Measurements from ENCODE around the gene C17orf100. TPM values are rescaled to one million over a fixed set of nuclear protein-coding genes. Genes with fewer than 3 reads are reported as not detected.

The C17orf100 gene
- total RNA-seq, 1 experiment from 2014 or later: not detected

Small RNA genes lying within 50 kb of the gene (small RNA-seq; reads per million reads assigned to genes)
- not detected for gene MIR4520-1

Other genes starting within 250 kb of the C17orf100 start
- not detected in 2 replicates for gene AIPL1, start 216.6 kb upstream of the C17orf100 start, total RNA-seq (2014; rRNA removed; shearing (Covaris generic); ENCODE audit: low replicate concordance)
- gene PIMREG, start 207.3 kb upstream of the C17orf100 start, total RNA-seq (2014; rRNA removed; shearing (Covaris generic); ENCODE audit: low replicate concordance): not detected in 2 replicates
- gene PITPNM3, start 95.2 kb upstream of the C17orf100 start, total RNA-seq (2014; rRNA removed; shearing (Covaris generic); ENCODE audit: low replicate concordance): 0.04 and 0.43 TPM in 2 replicates
- gene KIAA0753, start 11.1 kb upstream of the C17orf100 start, total RNA-seq (2014; rRNA removed; shearing (Covaris generic); ENCODE audit: low replicate concordance): 13.7 and 30.5 TPM in 2 replicates
- gene TXNDC17, start 10.7 kb upstream of the C17orf100 start, total RNA-seq (2014; rRNA removed; shearing (Covaris generic); ENCODE audit: low replicate concordance): 75.4 and 83.2 TPM in 2 replicates
- gene MED31, start 157 bp upstream of the C17orf100 start, total RNA-seq (2014; rRNA removed; shearing (Covaris generic); ENCODE audit: low replicate concordance): 11.0 and 45.3 TPM in 2 replicates
- not detected in 2 replicates for gene SLC13A5, start 61.6 kb downstream of the C17orf100 start, total RNA-seq (2014; rRNA removed; shearing (Covaris generic); ENCODE audit: low replicate concordance)
- 4.7 and 8.3 TPM in 2 replicates for gene XAF1, start 104.3 kb downstream of the C17orf100 start, total RNA-seq (2014; rRNA removed; shearing (Covaris generic); ENCODE audit: low replicate concordance)
- not detected in 2 replicates for gene FBXO39, start 124.5 kb downstream of the C17orf100 start, total RNA-seq (2014; rRNA removed; shearing (Covaris generic); ENCODE audit: low replicate concordance)
- not detected in 2 replicates for gene TEKT1, start 180.0 kb downstream of the C17orf100 start, total RNA-seq (2014; rRNA removed; shearing (Covaris generic); ENCODE audit: low replicate concordance)

Data from Karpas-422 (cell line).